GM06990 (cell line): ENCODE measurements around the gene SUPT4H1.

ENCODE experiments used
- DNase-seq: peaks from one replicate; pipeline ENCODE4 v3.0.0-alpha.2; 2011; ENCODE audit not compliant: insufficient read length; ENCODE audit errors: extremely low read depth
- H3K27me3 ChIP-seq: replicated peaks from 2 replicates; pipeline ENCODE4 v1.6.0; 2011; ENCODE audit warnings: low read length; ENCODE audit not compliant: control insufficient read depth, insufficient read depth
- H3K36me3 ChIP-seq: 2 replicates; pipeline ENCODE4 v1.5.1; 2011; ENCODE audit warnings: low read length; ENCODE audit not compliant: control insufficient read depth, insufficient read depth
- H3K4me3 ChIP-seq: replicated peaks from 2 replicates; pipeline ENCODE4 v1.5.1; 2011; ENCODE audit warnings: low read depth, mild to moderate bottlenecking, control low read depth, low read length
- TF ChIP-seq, protein P1 (sequence below): IDR thresholded peaks from 2 replicates; pipeline ENCODE4 v1.5.1; 2011; ENCODE audit warnings: low read length, control low read depth, mild to moderate bottlenecking, inconsistent platforms; ENCODE audit not compliant: insufficient read depth, poor library complexity, severe bottlenecking

Gene SUPT4H1

GRCh38 chr17:58396173-58396572 is 44.2 kb upstream of the SUPT4H1 start:
- DNase-seq: no peak
- Histone ChIP-seq H3K36me3 (no peaks in the 10 kb centered on the region), H3K27me3 (0 out of 2 replicates have a peak, but pooled peaks cover 1% of the 10 kb centered on the region), H3K4me3 (no peak overlapping the region)
- TF ChIP-seq, protein P1, sequence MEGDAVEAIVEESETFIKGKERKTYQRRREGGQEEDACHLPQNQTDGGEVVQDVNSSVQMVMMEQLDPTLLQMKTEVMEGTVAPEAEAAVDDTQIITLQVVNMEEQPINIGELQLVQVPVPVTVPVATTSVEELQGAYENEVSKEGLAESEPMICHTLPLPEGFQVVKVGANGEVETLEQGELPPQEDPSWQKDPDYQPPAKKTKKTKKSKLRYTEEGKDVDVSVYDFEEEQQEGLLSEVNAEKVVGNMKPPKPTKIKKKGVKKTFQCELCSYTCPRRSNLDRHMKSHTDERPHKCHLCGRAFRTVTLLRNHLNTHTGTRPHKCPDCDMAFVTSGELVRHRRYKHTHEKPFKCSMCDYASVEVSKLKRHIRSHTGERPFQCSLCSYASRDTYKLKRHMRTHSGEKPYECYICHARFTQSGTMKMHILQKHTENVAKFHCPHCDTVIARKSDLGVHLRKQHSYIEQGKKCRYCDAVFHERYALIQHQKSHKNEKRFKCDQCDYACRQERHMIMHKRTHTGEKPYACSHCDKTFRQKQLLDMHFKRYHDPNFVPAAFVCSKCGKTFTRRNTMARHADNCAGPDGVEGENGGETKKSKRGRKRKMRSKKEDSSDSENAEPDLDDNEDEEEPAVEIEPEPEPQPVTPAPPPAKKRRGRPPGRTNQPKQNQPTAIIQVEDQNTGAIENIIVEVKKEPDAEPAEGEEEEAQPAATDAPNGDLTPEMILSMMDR: no peak

GRCh38 chr17:58394534-58395223 is 42.7 kb upstream of the SUPT4H1 start:
- no peak for DNase-seq
- Histone ChIP-seq H3K36me3 (no peaks in the 10 kb centered on the region), H3K27me3 (0 out of 2 replicates have a peak, but pooled peaks cover 1% of the 10 kb centered on the region), H3K4me3 (no peak overlapping the region)
- TF ChIP-seq, protein P1: no peak

- TF ChIP-seq, protein P1: no peak
- DNase-seq: no peak
- Histone ChIP-seq H3K36me3 (no peaks in the 10 kb centered on the region), H3K27me3 (0 out of 2 replicates have a peak, but pooled peaks cover 1% of the 10 kb centered on the region), H3K4me3 (no peak overlapping the region)
Observed at GRCh38 chr17:58391302-58391984, 39.4 kb upstream of the SUPT4H1 start.

- H3K36me3 ChIP-seq: no peaks in the 10 kb centered on the region
- TF ChIP-seq, protein P1: no peak
- 0 out of 2 replicates have a peak, but pooled peaks cover 1% of the 10 kb centered on the region for H3K27me3 ChIP-seq
- DNase-seq: no peak
- H3K4me3 ChIP-seq: no peak overlapping the region
Observed at GRCh38 chr17:58390884-58391283, 38.9 kb upstream of the SUPT4H1 start.

- DNase-seq: no peak
- TF ChIP-seq, protein P1: no peak
- Histone ChIP-seq H3K27me3 (no peaks in the 10 kb centered on the region), H3K4me3 (no peak overlapping the region), H3K36me3 (no peaks in the 10 kb centered on the region)
Observed at GRCh38 chr17:58388302-58389190, 36.5 kb upstream of the SUPT4H1 start.
